ENCODE measurements around the gene ASB2. TPM values are rescaled to one million over a fixed set of nuclear protein-coding genes. Genes with fewer than 3 reads are reported as not detected.

The ASB2 gene
- total RNA-seq, 3 donors from 2014 or later (not counting 1 experiment from before 2014, with no cell fraction given) = 3.7 to 7.2 (median 4.8) TPM

DNA sequence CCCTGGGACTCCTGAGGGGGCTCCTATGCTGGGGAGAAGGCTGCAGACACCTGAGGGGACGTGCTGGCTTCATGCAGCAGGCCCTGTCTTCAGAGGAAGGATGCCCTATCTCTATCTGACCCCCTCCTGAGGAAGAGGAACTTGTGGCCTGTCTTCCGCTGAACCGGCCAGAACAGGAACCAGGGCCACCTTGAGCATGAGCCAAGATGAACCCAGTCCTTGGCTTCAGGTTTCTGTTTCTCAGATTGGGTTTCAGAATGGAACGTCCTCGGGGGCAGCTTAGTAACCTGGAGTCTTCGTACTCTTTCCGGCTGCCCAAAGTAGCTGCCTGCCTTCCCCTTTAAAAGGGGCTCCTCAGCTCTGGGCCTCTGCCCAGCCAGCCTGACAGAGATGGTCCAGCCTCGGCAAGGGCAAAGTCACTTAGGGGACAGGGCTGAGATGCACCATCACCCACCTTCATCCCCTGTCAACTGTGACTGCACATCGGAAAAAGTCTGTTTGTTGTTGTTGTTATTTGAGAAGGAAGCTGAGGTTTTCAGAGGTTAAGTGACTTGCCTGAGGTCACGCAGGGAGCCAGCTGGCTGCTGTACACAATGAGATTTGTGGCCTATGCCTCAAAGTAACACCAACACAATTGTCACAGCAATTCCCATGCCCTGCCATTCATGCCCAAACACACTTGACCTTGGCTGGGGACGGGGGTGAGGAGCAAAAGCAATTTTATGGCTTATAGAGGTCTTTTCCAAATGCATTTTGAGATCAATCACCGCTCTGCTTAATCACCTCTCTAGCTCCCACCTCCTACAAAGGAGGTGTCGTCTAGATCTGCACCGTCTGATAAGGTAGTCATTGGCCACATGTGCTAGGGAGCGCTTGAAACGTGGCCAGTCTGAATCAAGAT, 13.4 kb downstream of the ASB2 start:
- H3K27me3 Mint-ChIP-seq (ENCODE audit: low read depth in 2 of 2) = no peaks in the 10 kb centered on the region
- H3K4me3 Mint-ChIP-seq = peak overlapping the region; percentile 61
- Histone ChIP-seq H3K36me3 (ENCODE audit: control insufficient read depth, insufficient read depth, low read length) (no peaks in the 10 kb centered on the region), H3K9me3 (ENCODE audit: control insufficient read depth, insufficient read depth, low read length) (no peaks in the 10 kb centered on the region), H3K4me3 (ENCODE audit: low read length) (no peak overlapping the region), H3K27ac (ENCODE audit: low read length) (peak overlapping the region; percentile 93), H3K27me3 (ENCODE audit: control insufficient read depth, insufficient read depth, low read length) (no peaks in the 10 kb centered on the region), H3K4me1 (ENCODE audit: control insufficient read depth, insufficient read depth, low read length) (peaks cover 87% of the 10 kb centered on the region)
- WGBS (ENCODE audit: insufficient coverage) = 8% methylated on average over 12 of the region's 16 CpGs
- ATAC-seq = peak; percentile 39 to 73 (median 52)
- DNase-seq = peak; percentile 59 to 80
- intact Hi-C loops (cut with micrococcal nuclease) = loop anchor here (1.0 to 5.0 kb wide), 2 partner anchors 8 to 119 kb away; partner anchors contain the start of genes DDX24 and IFI27L1
- peak overlapping the region; percentile 95 to 97 for H3K27ac Mint-ChIP-seq
- peaks cover 3 to 6% of the 10 kb centered on the region in 2 donors for H3K9me3 Mint-ChIP-seq
- peaks cover 74 to 83% of the 10 kb centered on the region in 2 donors for H3K4me1 Mint-ChIP-seq
- TF ChIP-seq, protein P1, sequence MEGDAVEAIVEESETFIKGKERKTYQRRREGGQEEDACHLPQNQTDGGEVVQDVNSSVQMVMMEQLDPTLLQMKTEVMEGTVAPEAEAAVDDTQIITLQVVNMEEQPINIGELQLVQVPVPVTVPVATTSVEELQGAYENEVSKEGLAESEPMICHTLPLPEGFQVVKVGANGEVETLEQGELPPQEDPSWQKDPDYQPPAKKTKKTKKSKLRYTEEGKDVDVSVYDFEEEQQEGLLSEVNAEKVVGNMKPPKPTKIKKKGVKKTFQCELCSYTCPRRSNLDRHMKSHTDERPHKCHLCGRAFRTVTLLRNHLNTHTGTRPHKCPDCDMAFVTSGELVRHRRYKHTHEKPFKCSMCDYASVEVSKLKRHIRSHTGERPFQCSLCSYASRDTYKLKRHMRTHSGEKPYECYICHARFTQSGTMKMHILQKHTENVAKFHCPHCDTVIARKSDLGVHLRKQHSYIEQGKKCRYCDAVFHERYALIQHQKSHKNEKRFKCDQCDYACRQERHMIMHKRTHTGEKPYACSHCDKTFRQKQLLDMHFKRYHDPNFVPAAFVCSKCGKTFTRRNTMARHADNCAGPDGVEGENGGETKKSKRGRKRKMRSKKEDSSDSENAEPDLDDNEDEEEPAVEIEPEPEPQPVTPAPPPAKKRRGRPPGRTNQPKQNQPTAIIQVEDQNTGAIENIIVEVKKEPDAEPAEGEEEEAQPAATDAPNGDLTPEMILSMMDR (IDR thresholded peaks at IDR 0.05) = no peak
- no peaks in the 10 kb centered on the region for H3K36me3 Mint-ChIP-seq

DNA sequence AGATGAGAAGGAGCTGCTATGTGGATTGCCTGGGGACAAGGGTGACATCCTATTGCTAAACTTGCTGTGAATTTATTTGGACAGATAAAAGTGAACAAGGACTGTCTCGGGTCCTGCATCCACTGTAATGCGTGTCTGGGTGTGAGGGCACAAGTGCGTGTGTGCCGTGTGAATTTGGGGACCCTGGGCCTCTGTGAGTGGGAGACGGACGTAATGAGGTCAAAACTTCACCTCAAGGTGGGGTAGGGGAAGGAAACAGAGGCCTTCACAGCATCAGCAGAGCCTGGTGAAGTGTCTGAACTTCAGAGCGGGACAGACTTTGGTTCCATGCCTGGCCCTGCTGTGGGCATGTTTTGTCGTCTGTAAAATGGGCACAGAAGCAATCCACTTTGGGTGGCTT, 14.8 kb downstream of the ASB2 start:
- Mint-ChIP-seq H3K27ac (peak overlapping the region; percentile 95 to 97), H3K9me3 (peaks cover 3 to 6% of the 10 kb centered on the region in 2 donors), H3K4me1 (peaks cover 83 to 92% of the 10 kb centered on the region in 2 donors), H3K4me3 (peak overlapping the region; percentile 81), H3K27me3 (ENCODE audit: low read depth in 2 of 2) (no peaks in the 10 kb centered on the region), H3K36me3 (no peaks in the 10 kb centered on the region)
- no peaks in the 10 kb centered on the region for H3K36me3 ChIP-seq (ENCODE audit: control insufficient read depth, insufficient read depth, low read length)
- no peaks in the 10 kb centered on the region for H3K9me3 ChIP-seq (ENCODE audit: control insufficient read depth, insufficient read depth, low read length)
- no peak for ATAC-seq
- peak in 1 of 2 donors; percentile 43 for DNase-seq
- intact Hi-C loops (cut with micrococcal nuclease) = loop anchor here (5.0 kb wide), 1 partner anchor 121 kb away; the partner anchor contains the start of genes DDX24 and IFI27L1
- no peaks in the 10 kb centered on the region for H3K27me3 ChIP-seq (ENCODE audit: control insufficient read depth, insufficient read depth, low read length)
- TF ChIP-seq, protein P1 (IDR thresholded peaks at IDR 0.05) = no peak
- H3K4me3 ChIP-seq (ENCODE audit: low read length) = no peak overlapping the region
- H3K27ac ChIP-seq (ENCODE audit: low read length) = peak overlapping the region; percentile 93
- peaks cover 89% of the 10 kb centered on the region for H3K4me1 ChIP-seq (ENCODE audit: control insufficient read depth, insufficient read depth, low read length)
- 48% methylated on average over 8 of the region's 8 CpGs for WGBS (ENCODE audit: insufficient coverage)

DNA sequence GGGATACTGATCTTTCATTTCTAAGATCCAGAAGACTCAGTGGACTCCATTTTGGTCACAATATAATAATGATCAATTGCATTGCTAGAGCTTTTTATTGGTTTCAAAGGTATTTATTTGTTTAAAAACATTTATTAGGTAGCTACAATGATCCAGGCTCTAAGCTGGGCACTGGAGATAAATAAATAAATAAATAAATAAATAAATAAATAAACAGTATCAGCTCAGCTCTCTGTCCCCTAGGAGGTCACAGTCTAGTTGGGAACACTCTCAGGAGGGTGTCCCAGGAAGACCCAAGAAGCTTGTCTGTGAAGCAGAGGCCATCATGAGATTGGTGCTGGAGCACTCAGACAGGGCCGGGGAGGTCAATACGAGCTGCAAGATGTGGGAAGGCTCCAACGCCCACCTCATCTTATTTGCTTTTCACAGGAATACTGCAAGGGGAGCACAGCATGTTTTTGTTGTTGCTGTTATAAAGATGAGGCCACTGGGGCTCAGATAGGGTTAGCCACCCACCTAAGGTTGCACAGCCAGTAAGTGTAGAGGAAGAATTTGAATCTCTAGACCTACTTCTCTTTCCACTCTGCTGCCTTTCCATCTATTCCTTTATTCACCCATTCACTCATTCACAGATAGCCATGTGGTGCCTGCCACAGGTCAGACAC, 15.5 kb downstream of the ASB2 start:
- TF ChIP-seq, protein P1 (IDR thresholded peaks at IDR 0.05) = no peak
- no peaks in the 10 kb centered on the region for H3K27me3 ChIP-seq (ENCODE audit: control insufficient read depth, insufficient read depth, low read length)
- Mint-ChIP-seq H3K36me3 (no peaks in the 10 kb centered on the region), H3K4me3 (peak overlapping the region; percentile 81), H3K4me1 (peaks cover 89 to 98% of the 10 kb centered on the region in 2 donors), H3K9me3 (peaks cover 3 to 6% of the 10 kb centered on the region in 2 donors), H3K27me3 (ENCODE audit: low read depth in 2 of 2) (no peaks in the 10 kb centered on the region), H3K27ac (peak overlapping the region; percentile 95 to 97)
- intact Hi-C loops (cut with micrococcal nuclease) = loop anchor here (5.0 kb wide), 1 partner anchor 121 kb away; the partner anchor contains the start of genes DDX24 and IFI27L1
- H3K4me3 ChIP-seq (ENCODE audit: low read length) = no peak overlapping the region
- WGBS (ENCODE audit: insufficient coverage) = 94% methylated on average over 3 of the region's 3 CpGs
- H3K9me3 ChIP-seq (ENCODE audit: control insufficient read depth, insufficient read depth, low read length) = no peaks in the 10 kb centered on the region
- H3K4me1 ChIP-seq (ENCODE audit: control insufficient read depth, insufficient read depth, low read length) = peaks cover 89% of the 10 kb centered on the region
- ATAC-seq (no peak), DNase-seq (no peak)
- peak overlapping the region; percentile 93 for H3K27ac ChIP-seq (ENCODE audit: low read length)
- H3K36me3 ChIP-seq (ENCODE audit: control insufficient read depth, insufficient read depth, low read length) = no peaks in the 10 kb centered on the region
